Glutamatergic neuron (in vitro differentiated cells): ENCODE results near the gene PSME1. TPM values are rescaled to one million over a fixed set of nuclear protein-coding genes. Genes with fewer than 3 reads are reported as not detected.

Experiments used
- DNase-seq: peaks from one replicate; pipeline ENCODE4 v3.0.0; 2022
- H3K27ac Mint-ChIP-seq: one replicate; pipeline ENCODE4 v1.8.0; 2020; ENCODE audit warnings: mild to moderate bottlenecking, mixed read lengths, inconsistent platforms; ENCODE audit not compliant: unreplicated experiment
- H3K27me3 Mint-ChIP-seq: one replicate; pipeline ENCODE4 v1.8.0; 2020; ENCODE audit warnings: mild to moderate bottlenecking, moderate library complexity, mixed read lengths, inconsistent platforms; ENCODE audit not compliant: unreplicated experiment
- H3K36me3 Mint-ChIP-seq: one replicate; pipeline ENCODE4 v1.8.0; 2020; ENCODE audit warnings: mild to moderate bottlenecking, mixed read lengths, inconsistent platforms; ENCODE audit not compliant: unreplicated experiment
- H3K4me1 Mint-ChIP-seq: one replicate; pipeline ENCODE4 v1.8.0; 2020; ENCODE audit warnings: mild to moderate bottlenecking, low read depth, mixed read lengths, inconsistent platforms; ENCODE audit not compliant: unreplicated experiment
- H3K4me3 Mint-ChIP-seq: one replicate; pipeline ENCODE4 v1.8.0; 2020; ENCODE audit warnings: mild to moderate bottlenecking, mixed read lengths, inconsistent platforms; ENCODE audit not compliant: unreplicated experiment
- H3K9me3 Mint-ChIP-seq: one replicate; pipeline ENCODE4 v1.8.0; 2020; ENCODE audit warnings: mild to moderate bottlenecking, moderate library complexity, mixed read lengths, inconsistent platforms; ENCODE audit not compliant: unreplicated experiment
- CTCF ChIP-seq: fragments of 200-600 bp; sonication (generic); IDR thresholded peaks from one replicate; pipeline ENCODE4 v1.5.0; 2021; ENCODE audit not compliant: partially characterized antibody, unreplicated experiment
- total RNA-seq: library from RNA; stranded (reverse); fragmentation: NEBNext Ultra II Directional; extraction: Animal tissue kit (Norgen Biotek cat#: 25700); gene quantifications from one replicate; pipeline ENCODE4 v1.2.1, GENCODE V29; 2021; ENCODE audit not compliant: unreplicated experiment

PSME1 gene
- total RNA-seq, 1 donor from 2014 or later = 35.7 TPM

GRCh38 chr14:24144451-24144850 lies 8.5 kb downstream of the PSME1 start:
- TF ChIP-seq CTCF = no peak
- Mint-ChIP-seq H3K4me3 (peak overlapping the region; percentile 16), H3K27me3 (no peaks in the 10 kb centered on the region), H3K27ac (no peak overlapping the region), H3K36me3 (no peaks in the 10 kb centered on the region), H3K4me1 (peaks cover 17% of the 10 kb centered on the region), H3K9me3 (peaks cover 9% of the 10 kb centered on the region)
- no peak for DNase-seq

DNA sequence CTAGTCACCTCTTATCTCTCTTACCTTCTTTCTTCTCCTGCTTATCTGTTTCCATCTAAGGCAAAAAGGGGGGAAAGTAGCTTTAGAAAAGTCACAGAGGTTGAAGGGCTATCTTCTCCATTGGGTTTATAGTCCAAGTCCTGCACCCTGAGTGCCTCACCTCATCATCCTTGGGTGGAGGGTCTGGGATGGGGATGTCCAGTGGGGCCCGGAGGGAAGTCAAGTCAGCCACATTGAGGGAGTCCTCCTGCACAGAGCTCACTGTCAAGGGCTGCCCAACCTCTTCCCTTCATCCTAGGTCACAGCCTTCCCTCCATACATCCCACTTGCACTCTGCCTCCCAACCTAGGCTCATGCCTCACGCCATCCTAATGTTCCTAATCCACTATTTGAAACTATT lies 9.2 kb downstream of the PSME1 start:
- H3K4me3 Mint-ChIP-seq = peak overlapping the region; percentile 98
- H3K27me3 Mint-ChIP-seq = no peaks in the 10 kb centered on the region
- TF ChIP-seq CTCF = no peak
- H3K36me3 Mint-ChIP-seq = no peaks in the 10 kb centered on the region
- no peak overlapping the region for H3K27ac Mint-ChIP-seq
- no peak for DNase-seq
- H3K9me3 Mint-ChIP-seq = peaks cover 9% of the 10 kb centered on the region
- peaks cover 11% of the 10 kb centered on the region for H3K4me1 Mint-ChIP-seq

DNA sequence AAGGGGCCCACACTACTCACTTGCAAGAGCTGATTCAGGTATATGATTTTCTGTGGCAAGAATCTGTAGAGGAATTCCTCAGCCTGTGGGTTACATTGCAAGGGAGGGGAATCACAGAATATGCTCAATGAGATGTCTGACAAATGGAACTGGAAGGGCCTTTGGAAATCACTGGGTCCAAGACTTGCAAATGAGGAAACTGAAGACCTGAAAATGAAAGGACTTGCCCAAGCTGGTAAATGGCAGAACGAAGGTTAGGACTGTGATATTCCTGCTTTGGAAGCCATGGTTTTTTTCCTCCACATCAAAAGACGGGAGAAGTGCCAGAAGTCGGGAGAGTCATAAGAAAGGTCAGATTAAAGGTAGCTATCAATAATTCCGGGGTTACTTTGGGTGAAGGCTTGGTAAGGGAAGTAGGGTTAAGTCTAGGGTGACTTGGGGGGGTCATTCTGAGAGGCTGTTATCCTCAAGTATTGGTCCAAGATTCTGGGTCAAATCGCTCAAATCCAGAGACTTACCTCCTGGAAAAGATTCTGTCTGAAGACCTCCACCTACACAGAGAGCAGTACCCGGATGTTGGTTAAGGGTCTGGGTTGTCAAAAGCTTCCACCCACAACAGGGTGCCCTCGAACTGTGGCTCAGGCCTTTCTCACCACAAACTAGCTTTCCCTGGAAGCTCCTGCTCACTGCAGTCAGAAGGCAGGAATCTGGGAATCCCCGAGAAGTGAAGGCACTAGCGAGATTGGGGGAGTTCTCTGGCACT lies 9.9 kb downstream of the PSME1 start:
- Mint-ChIP-seq H3K4me3 (peak overlapping the region; percentile 98), H3K9me3 (peaks cover 9% of the 10 kb centered on the region), H3K27ac (peak overlapping the region; percentile 22), H3K4me1 (peaks cover 11% of the 10 kb centered on the region), H3K27me3 (peaks cover 4% of the 10 kb centered on the region), H3K36me3 (no peaks in the 10 kb centered on the region)
- TF ChIP-seq CTCF = no peak
- no peak for DNase-seq

DNA sequence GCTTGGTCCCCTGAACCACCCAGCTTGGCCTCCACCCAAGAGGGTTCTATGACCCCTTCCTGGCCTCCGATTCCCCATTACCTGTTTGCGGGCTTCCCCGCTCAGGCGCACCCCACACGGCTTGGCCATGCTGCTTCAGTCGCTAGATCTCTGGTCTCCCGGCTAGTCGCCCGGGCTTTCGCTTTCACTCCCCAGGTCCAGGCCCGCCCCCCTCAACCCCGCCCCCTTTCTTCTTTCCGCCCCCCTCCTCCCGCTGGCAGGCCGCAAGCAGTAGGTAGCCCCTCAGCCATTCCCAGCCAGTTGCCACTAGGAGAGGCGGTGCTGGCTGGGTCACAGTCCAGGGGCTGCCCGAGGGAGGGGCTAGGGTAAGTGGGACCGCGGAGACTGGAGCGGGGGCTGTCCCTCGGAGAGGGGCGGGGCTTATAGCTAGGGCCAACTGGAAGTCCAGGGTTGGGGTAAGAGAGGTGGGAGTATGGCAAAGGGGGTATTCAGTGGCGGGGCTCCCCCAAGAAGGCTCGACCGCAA lies 10.5 kb downstream of the PSME1 start, which contains the start of gene PSME2:
PSME2 (minus strand) TSS at position 158 of the 525 bp plus-strand sequence; CDS start at position 129, 29 bp downstream.
- peaks cover 11% of the 10 kb centered on the region for H3K4me1 Mint-ChIP-seq
- peaks cover 4% of the 10 kb centered on the region for H3K27me3 Mint-ChIP-seq
- H3K4me3 Mint-ChIP-seq = peak within 1 kb of the TSS; percentile 98
- H3K27ac Mint-ChIP-seq = peak within 1 kb of the TSS; percentile 82
- H3K36me3 Mint-ChIP-seq = no peaks in the 10 kb centered on the region
- peak; percentile 98 for DNase-seq
- peaks cover 9% of the 10 kb centered on the region for H3K9me3 Mint-ChIP-seq
- no peak for TF ChIP-seq CTCF
